Head of caudate nucleus (tissue), 42 donors: ENCODE data around the gene SAMHD1.
"Not testable (repeated sequence)": the region's sequence is repeated elsewhere in the genome, so short reads cannot be mapped to it uniquely, and the experiment has no call there.

Source experiments
- DNase-seq, 42 donors: peaks; one replicate each; pipeline versions ENCODE4 v3.0.0 to v3.0.0-alpha.2; 2020 to 2021; ENCODE audit warnings: mixed read lengths in 7 of 42
- intact Hi-C: fragments of 100-400 bp; cut with DNase I; formaldehyde crosslinking; loops from one replicate; pipeline ENCODE4 v1.15.0; 2022

The SAMHD1 gene

DNA sequence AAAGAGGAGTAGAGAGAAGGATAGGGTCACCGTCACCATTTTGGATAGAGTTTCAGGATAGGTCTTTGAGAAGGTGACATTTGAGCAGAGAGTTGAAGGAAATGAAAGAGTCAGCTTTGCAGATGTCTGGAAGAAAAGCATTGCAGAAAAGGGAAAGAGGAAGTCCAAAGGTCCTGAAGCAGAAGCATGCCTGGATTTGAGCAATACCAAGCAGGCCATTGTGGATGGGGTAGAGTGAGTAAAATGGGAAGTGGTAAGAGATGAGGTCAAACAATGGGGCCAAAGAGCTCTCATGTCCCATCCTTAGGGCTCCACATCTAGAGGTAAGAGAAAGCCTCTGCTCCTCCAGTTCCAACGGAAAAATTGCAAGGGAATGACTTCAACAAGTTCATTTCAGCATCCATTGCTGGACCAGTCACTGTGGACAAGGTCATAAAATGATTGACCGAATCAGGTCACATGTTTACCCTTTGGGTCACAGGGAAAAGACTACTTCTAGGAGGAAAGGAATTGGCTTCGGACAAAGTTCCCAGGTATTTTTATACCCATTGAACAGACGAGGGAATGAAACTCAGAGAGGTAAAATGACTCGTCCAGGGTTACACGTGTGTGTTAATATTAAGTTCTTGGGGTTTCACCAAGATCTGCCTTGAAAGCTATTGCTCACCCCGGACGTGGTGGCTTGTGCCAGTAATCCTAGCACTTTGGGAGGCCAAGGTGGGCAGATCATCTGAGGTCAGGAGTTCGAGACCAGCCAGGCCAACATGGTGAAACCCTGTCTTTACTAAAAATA is 6.6 kb upstream of the SAMHD1 start:
- intact Hi-C loops = no loop called here
- peak in 7 of 42 donors; percentile 14 to 48 (median 25) for DNase-seq

DNA sequence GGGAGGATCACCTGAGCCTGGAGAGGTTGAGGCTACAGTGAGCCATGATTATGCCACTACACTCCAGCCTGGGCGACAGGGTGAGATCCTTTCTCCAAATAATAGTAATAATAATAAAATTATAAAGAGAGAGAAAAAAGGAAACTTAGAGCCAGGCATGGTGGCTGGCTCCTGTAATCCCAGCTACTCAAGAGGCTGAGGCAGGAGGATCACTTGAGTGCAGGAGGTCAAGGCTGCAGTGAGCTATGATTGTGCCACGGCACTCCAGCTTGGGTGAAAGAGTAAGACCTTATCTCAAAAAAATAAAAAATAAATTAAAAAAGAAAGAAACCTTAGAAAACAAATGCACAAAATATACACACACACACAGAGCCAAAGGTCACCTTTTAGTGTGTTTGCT is 5.2 kb upstream of the SAMHD1 start:
- intact Hi-C loops = no loop called here
- DNase-seq = no peak

DNA sequence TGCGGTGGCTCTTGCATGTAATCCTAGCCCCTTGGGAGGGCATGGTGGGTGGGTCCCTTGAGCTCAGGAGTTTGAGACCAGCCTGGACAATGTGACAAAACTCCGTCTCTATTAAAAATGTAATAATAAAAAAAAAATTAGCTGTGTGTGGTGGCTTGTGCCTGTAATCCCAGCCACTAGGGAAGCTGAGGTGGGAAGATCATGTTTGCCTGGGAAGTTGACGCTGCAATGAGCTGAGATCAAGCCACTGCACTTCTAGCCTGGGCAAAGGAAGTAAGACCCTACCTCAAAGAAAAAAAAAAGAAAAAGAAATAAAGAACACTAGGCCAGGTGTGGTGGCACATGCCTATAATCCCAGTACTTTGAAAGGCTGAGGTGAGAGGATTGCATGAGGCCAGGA is 4.5 kb upstream of the SAMHD1 start:
- intact Hi-C loops = no loop called here
- no peak for DNase-seq

DNA sequence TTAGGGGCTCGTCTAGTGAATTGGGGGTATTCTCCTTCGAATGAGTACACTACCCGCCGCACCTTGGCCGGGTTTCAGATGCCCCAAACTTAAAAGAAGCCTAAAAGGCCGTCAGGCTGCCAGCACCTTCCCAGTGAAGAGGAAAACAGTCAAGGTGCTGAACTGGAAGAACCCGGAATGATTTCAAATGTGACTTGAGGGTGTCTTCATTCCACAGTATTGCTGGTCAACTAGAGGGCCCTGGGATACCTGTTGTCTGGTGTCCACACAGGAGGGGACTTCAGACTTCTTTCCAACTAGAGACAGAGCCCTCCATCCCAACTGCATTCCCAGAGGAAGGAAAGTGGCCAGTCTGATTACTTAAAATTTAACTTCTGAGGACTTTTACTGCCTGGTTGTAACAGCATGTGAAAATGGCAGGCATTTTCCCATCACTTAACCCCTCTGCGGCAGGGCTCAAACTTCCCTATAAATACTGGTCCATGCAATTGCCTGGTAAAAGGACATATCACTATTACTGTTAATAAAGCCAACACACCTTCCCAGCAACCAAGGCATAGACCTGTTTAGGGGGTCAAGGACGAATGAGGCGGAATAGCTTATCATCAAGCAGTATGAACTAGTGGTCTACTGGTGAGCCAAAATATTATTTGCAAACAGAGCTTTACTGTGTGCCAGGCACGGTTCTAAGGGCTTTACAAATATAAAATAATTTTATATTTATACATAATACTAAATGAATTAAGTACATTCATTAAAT is 651 bp upstream of the SAMHD1 start:
- intact Hi-C loops = loop anchor here (5.0 kb wide), 1 partner anchor 335 kb away; no protein-coding TSS in a partner anchor
- no peak for DNase-seq

DNA sequence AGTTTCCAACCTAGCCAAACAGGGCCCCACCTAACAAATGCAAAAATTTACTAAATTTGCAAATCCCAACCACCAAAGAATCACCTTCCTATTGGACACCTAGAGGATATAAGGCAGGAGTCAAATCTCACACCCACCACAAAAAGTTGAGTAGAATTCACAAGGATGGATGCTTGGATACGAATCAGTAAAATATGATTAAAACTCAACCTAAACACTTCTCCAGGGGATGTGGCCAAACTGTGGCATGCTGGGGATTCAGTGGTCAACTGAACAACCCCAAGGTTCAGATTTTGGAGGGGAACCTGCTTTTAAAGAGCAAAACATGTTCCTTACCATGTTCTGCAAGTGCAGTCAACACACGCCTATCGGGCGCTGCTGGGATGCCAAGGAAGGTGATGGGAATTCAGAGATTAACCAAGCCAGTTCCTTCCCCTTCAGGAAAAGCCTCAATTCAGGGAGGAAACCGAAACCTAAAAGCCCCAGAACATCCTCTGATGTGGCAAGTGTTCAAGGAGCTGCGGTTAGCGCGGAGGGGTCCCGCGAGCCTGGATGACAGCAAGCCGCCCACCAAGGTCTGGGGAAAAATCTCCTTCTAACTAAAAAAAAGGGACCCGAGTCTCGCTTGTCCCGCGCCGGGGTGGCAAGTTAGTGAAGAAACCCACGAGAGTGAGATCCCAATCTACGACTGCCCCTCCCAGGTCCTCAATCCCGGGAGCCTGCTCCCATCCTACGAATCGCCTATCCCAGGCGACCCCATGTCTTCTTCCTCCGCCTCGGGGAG is 902 bp downstream of the SAMHD1 start:
- intact Hi-C loops = loop anchor here (5.0 kb wide), 1 partner anchor 333 kb away; no protein-coding TSS in a partner anchor
- DNase-seq = peak in 32 of 42 donors; percentile 4 to 62 (median 23)

DNA sequence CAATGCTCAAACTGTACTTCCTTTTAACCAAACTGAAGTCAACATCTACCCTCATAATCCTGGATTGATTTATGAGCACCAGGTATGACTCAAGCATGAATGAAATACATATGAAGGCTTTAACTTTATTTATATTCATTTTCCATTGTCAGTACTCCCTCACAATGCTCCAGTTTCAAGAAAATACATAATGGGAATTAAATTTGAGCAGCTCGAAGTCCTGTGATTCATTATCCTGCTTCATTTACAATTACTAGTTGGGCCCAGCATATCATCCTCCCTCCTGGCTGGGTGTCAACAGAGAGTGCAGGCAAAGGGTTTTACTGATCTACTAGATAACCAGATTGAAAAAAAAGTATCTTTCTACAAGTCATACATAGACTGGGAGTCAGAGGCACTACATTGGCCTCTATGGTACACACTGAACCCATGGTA is 10.1 kb downstream of the SAMHD1 start:
- peak in 7 of 42 donors; percentile 7 to 51 (median 18) for DNase-seq
- intact Hi-C loops = no loop called here

DNA sequence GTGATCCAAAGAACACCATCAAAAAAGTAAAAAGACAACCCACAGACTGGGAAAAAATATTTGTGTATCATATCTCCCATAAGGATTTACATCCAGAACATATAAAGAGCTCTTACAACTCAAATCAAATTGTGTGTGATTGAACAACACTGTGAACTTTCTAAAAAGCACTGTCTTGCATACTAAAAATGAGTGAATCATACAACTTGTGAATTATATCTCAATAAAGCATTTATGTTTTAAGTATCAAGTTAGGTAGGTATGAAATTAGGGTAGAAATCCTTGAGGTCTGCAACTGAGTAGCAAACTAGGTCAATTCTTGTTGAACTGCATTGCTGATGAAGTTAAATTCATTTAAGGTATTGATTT is 14.1 kb downstream of the SAMHD1 start:
- no peak for DNase-seq
- intact Hi-C loops = no loop called here

DNA sequence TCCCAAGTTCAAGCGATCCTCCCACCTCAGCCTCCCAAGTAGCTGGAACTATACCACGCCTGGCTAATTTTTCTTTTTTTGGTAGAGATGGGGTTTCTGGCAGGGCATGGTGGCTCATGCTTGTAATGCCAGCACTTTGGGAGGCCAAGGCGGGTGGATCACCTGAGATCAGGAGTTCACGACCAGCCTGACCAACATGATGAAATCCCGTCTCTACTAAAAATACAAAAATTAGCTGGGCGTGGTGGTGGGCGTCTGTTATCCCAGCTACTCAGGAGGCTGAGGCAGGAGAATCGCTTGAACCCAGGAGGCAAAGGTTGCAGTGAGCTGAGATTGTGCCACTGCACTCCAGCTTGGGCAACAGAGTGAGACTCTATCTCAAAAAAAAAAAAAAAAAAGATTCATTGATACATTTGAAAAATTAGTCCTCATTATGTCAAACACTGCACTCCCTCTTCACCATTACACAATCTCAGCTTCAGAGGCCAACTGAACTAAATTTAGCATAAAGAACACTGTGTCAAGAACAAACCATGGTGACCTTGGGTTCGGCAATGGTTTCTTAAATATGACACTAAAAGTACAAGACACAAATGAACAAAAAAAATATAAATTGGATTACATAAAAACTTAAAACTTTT is 14.6 kb downstream of the SAMHD1 start:
- intact Hi-C loops = not testable (repeated sequence)
- peak in 2 of 42 donors; percentile 10 to 38 for DNase-seq

DNA sequence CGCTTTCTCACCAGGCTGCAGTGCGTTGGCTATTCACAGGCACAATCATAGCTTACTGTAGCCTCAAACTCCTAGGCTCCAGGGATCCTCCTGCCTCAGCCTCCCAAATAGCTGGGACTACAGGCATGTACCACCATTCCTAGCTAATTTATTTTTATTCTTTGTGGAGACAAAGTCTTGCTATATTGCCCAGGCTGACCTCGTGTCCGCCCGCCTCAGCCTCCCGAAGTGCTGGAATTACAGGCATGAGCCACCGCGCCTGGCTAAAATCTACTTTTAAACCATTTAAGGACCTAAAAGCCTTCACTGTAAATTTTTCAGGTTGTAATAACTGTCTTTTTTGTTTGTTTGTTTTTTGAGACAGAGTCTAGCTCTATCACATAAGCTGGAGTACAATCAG is 15.2 kb downstream of the SAMHD1 start:
- intact Hi-C loops = no loop called here
- DNase-seq = peak in 1 of 42 donors; percentile 12

DNA sequence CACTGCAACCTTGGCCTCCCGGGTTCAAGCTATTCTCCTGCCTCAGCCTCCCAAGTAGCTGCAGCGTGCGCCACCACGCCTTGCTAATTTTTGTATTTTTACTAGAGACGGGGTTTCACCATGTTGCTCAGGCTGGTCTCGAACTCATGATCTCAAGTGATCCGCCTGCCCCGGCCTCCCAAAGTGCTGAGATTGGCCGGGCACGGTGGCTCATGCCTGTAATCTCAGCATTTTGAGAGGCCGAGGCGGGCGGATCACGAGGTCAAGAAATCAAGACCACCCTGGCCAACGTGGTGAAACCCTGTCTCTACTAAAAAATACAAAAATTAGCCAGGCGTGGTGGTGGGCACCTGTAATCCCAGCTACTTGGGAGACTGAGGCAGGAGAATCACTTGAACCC is 17.9 kb downstream of the SAMHD1 start:
- peak in 1 of 42 donors; percentile 22 for DNase-seq

DNA sequence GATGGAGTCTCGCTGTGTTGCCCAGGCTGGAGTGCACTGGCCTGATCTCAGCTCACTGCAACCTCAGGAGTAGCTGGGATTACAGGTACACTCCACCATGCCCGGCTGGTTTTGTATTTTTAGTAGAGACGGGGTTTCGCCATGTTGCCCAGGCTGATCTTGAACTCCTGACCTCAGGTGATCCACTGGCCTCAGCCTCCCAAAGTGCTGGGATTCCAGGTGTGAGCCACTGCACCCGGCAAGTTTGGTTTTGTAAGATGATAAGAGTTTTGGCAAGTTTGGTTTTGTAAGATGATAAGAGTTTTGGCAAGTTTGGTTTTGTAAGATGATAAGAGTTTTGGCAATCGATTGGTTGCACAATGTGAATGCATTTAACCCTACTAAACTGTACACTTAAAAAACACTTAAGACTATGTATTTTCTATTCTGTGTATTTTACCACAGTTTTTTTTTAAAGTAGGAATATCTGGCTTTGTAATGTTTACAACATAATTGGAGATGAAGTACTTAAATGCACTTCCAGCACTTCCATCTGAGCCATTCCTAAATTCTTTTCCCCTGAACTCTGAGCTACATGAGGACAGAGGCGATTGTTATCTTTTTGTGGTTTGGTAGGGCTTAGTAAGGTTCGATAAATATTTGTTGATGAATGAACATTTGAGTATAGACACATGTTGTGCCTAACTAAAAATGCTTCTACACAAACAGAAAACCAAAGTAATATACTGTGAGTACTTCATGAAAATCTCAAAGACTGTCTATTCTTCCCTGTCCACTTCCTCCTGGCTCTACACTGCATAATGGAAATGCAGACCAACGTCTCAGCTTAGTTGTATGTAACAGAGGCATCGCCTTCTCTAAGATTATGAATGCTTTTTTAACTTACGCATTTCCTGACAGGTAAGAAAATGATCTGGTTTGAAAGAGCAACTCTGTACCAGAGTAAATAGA is 18.8 kb downstream of the SAMHD1 start:
- DNase-seq = peak in 1 of 42 donors; percentile 9
- intact Hi-C loops = no loop called here

More for the DNA sequence above, 17.9 kb downstream of the SAMHD1 start:
- intact Hi-C loops = not testable (repeated sequence)

DNA sequence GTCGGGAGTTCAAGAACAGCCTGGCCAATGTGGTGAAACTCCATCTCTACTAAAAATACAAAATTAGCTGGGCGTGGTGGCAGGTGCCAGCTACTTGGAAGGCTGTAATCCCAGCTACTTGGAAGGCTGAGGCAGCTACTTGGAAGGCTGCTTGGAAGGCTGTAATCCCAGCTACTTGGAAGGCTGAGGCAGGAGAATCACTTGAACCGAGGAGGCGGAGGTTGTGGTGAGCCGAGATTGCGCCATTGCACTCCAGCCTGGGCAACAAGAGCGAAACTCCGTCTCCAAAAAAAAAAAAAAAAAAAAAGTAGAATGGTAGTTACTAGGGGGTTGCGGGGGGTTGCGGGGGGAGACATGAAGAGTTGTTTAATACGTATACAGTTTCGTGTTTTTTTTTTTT is 19.4 kb downstream of the SAMHD1 start:
- DNase-seq = peak in 1 of 42 donors; percentile 12
- intact Hi-C loops = not testable (repeated sequence)

DNA sequence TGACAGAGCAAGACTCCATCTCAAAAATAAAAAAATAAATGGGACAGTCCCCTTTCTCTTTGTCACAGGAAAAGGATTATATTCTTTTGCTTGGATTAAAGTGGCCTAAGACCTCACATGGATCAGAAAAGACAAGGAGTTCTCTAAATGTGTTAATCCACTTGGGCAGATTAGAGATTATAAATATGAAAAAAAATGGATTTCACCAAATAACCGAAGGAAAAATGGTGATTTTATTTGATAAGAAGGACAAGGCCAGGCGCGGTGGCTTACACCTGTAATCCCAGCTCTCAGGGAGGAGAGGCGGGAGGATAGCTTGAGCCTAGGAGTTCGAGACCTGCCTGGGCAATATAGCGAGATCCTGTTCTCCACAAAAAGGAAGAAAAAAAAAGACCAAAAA is 21.8 kb downstream of the SAMHD1 start:
- intact Hi-C loops = no loop called here
- DNase-seq = no peak

DNA sequence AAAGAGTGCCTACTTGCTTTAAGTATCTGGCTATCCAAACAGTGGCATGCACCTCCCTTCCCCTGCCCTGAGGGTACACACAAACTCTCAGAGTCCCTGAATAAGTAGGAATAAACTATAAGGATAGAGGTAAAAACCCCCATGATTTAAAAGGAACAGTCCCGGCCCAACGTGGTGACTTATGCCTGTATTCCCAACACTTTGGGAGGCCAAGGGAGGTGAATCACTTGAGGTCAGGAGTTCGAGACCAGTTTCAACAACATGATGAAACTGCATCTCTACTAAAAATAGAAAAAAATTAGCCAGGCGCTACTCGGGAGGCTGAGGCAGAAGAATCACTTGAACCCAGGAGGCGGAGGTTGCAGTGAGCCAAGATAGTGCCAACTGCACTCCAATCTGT is 22.2 kb downstream of the SAMHD1 start:
- intact Hi-C loops = no loop called here
- no peak for DNase-seq

DNA sequence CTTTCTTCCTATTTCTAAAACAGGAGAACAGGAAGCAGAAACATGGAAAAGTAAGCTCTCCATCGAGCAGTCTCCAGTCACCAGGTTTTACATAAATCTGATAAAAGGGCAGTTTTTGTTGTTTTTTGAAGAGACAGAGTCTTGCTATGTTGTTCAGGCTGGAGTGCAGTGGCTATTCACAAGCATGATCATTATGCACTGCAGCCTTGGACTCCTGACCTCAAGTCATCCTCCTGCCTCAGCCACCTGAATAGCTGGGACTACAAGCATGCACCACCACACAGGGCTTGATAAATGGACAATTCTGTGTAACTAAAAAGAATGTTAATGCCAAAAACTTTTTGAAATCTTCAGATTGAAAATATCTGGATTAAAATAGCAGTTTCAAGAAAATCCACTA is 23.8 kb downstream of the SAMHD1 start:
- intact Hi-C loops = no loop called here
- DNase-seq = no peak

DNA sequence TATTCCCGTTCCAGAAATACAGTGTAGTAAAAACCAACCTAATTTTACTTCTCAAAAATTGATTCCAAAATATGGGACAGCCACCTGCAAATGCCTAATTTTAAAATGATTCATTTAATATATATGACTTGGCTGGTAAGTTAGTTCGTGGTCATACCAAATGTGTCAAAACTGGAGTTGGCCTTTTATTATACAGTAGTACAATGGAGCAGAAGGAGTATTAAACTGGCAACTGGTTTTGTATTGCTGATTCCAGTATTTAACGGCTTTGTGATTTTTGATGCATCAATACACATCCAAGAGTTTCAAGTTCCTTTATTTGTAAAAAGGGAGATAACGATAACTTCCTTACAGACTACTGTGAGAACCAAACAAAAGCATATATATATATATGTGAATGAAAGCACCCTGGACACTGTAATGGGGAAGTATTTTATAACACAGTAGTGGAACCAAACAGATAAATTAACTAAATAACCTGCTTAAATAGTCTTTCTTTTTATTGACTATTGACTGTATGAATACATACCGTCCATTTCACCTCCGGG is 24.8 kb downstream of the SAMHD1 start:
- intact Hi-C loops = no loop called here

DNA sequence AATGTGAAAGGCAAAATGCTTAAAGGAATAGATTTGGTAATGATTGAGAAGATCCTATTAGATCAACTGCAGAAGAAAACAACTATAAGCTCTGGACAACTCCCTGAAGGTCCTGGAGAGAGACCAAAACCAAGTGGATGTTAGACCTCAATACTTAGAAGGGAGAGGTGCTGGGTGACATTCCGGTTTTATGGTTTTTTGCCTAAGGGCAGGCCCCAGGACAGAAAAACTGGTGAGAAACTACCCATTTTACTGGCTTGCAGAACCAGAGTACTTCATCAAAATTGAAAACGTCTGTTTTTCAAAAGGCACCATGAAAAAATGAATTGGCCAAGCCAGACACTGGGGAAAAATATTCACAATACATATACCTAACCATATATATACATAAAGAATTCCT is 26.3 kb downstream of the SAMHD1 start:
- intact Hi-C loops = no loop called here
- no peak for DNase-seq

More for the DNA sequence above, 24.8 kb downstream of the SAMHD1 start:
- DNase-seq = no peak
